Measurements from ENCODE around the gene EIF4G3.
"Not testable (repeated sequence)": the region's sequence is repeated elsewhere in the genome, so short reads cannot be mapped to it uniquely, and the experiment has no call there.

Gene EIF4G3

GRCh38 chr1:21185221-21185731 lies 8.6 kb upstream of the EIF4G3 start:
- Histone ChIP-seq H3K27ac (no peak overlapping the region), H3K4me3 (no peak overlapping the region)
- no peak for DNase-seq (ENCODE audit: low spot score)
- TF ChIP-seq, protein P1, sequence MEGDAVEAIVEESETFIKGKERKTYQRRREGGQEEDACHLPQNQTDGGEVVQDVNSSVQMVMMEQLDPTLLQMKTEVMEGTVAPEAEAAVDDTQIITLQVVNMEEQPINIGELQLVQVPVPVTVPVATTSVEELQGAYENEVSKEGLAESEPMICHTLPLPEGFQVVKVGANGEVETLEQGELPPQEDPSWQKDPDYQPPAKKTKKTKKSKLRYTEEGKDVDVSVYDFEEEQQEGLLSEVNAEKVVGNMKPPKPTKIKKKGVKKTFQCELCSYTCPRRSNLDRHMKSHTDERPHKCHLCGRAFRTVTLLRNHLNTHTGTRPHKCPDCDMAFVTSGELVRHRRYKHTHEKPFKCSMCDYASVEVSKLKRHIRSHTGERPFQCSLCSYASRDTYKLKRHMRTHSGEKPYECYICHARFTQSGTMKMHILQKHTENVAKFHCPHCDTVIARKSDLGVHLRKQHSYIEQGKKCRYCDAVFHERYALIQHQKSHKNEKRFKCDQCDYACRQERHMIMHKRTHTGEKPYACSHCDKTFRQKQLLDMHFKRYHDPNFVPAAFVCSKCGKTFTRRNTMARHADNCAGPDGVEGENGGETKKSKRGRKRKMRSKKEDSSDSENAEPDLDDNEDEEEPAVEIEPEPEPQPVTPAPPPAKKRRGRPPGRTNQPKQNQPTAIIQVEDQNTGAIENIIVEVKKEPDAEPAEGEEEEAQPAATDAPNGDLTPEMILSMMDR (IDR thresholded peaks at IDR 0.05) = no peak

- no peak for DNase-seq (ENCODE audit: low spot score)
- no peak overlapping the region for H3K27ac ChIP-seq
- H3K4me3 ChIP-seq = no peak overlapping the region
- TF ChIP-seq, protein P1 (IDR thresholded peaks at IDR 0.05) = no peak
Measured at GRCh38 chr1:21184276-21184675, 7.6 kb upstream of the EIF4G3 start.

GRCh38 chr1:21182181-21182731 lies 5.6 kb upstream of the EIF4G3 start:
- Histone ChIP-seq H3K4me3 (no peak overlapping the region), H3K27ac (peak overlapping the region in 1 of 2 donors; percentile 24)
- DNase-seq (ENCODE audit: low spot score) = no peak
- TF ChIP-seq, protein P1 (IDR thresholded peaks at IDR 0.05) = no peak

DNA sequence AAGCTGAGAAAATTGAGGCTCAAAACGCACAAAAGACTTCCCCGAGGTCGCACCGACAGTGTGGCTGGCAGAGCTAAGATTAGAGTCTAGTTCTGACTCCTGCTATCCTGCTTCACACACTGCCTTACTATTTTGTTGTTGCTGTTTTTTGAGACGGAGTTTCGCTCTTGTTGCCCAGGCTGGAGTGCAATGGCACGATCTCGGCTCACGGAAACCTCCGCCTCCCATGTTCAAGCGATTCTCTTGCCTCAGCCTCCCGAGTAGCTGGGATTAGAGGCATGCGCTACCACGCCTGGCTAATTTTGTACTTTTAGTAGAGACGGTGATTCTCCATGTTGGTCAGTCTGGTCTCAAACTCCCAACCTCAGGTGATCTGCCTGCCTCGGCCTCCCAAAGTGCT lies 1.6 kb upstream of the EIF4G3 start:
- H3K4me3 ChIP-seq; DNase-seq (ENCODE audit: low spot score); H3K27ac ChIP-seq: not testable (repeated sequence)

DNA sequence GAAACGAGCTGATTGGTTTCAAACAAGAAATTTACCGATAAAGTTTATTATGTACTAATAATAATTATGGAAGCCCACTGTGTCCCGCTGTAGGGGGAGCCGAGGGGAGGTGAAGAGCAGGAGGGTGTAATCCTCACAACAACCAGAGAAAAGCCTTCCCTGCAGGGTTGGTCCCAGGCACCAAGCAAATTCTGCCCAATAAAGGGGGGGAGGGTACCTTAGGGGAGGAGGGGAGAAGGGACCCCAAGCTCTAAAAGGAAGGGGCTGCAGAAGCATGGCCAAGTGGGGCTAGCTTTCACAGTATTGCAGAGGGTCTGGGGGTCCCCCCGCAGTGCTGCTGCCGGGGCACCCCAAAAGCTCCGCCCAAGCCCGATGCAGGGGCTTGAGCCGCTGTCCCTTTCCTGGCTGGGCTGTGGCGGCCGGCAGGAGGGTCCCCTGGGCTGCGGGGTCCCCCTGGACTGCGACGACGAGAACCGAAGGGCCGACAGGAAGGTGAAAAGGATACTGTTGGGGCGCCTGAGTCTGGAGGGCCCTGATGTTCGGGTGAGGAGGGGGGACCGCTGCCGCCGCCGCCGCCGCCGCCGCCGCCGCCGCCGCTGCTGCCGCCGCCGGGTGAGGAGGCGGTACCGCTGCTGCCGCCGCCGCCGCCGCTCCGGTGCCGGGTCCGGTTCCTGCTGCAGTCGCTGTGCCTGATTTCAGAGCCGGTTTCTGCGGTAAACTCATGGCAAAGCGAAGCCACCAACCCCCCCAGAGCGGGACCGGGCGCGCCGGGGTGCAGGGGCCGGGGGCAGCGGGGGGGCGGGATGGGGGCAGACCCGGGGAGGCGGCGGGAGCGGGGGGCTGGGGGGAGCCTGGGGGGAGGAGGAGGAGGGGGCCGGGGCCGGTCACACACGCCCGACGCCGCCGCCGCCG lies 771 bp downstream of the EIF4G3 start:
- Histone ChIP-seq H3K4me3 (peak overlapping the region; percentile 79), H3K27ac (peak overlapping the region; percentile 91 to 95)
- peak; percentile 78 for DNase-seq (ENCODE audit: low spot score)
- TF ChIP-seq, protein P1 (IDR thresholded peaks at IDR 0.05) = no peak

DNA sequence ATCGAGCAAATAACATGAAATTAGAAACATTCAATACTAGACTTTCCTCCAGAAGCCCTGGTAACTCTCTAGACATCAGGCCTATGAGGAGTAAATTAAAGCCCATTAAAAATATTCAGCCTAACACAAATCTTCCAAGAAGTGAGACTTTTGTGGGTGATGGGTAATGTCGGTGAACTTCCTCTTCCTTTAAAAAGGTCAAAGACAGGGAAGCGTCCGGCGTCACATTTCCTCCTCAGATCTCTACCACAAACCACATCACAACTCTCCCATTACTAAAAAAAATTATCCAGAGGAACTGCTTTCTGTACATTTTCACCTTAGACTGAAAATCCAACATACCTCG lies 1.4 kb downstream of the EIF4G3 start:
- DNase-seq (ENCODE audit: low spot score) = no peak
- peak overlapping the region; percentile 91 to 95 for H3K27ac ChIP-seq
- peak overlapping the region; percentile 79 for H3K4me3 ChIP-seq
- TF ChIP-seq, protein P1 (IDR thresholded peaks at IDR 0.05) = no peak

GRCh38 chr1:21174654-21175323 lies 1.9 kb downstream of the EIF4G3 start:
- H3K27ac ChIP-seq = peak overlapping the region; percentile 91 to 95
- no peak for DNase-seq (ENCODE audit: low spot score)
- TF ChIP-seq, protein P1 (IDR thresholded peaks at IDR 0.05) = no peak
- H3K4me3 ChIP-seq = peak overlapping the region; percentile 79
